Measurements from ENCODE around the gene KLK1.
"Not testable (repeated sequence)": the region's sequence is repeated elsewhere in the genome, so short reads cannot be mapped to it uniquely, and the experiment has no call there.

Gene KLK1

DNA sequence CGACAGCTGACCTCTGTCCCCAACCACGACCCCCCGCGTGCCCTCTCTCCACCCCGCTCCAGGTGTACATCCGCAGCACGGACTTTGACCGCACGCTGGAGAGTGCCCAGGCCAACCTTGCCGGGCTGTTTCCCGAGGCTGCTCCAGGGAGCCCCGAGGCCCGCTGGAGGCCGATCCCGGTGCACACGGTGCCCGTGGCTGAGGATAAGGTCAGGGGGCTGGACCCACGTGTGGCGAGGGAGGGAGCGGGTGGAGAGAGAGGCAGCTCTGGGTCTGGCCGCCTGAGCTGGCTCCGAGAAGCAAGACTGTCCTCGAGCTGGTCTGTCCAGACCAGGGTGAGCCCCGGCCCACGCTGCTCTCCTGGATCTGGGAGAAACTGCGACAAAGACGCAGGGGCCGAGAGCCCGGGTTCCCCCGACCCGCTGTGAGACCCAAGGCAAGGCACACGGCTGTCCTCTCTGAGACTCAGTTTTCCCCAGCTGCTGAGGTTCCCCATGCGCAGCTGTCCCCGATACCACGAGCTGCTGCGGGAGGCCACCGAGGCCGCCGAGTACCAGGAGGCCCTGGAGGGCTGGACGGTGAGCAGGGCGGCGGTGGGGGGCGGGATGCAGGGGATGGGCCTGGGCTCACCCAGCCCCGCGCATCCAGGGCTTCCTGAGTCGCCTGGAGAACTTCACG, 31.9 kb downstream of the KLK1 start:
- no peak for DNase-seq

DNA sequence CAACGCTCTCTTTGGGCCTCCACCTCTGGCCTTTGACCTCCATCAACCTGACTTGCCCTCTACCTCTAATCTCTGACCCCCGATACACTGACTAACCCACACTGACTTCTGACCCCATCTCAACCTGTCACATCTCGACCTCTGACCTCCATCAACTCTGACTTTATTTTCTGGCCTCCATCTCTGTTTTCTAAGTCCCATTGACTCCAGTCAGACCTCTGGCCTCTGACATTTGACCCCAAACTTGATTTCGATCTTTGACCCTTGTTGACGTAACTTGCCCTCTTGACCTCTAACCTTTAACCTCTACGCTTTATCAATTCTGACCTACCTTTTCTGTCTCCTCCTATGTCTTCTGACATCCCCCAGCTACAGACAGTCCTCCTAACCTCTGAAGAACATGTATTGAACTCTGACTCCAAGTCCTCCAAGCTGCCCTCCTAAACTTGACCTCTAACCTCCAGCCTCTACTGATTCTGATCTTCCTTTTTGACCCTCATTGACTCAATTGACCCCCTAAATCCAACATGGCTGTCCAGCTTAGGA, 32.6 kb downstream of the KLK1 start:
- DNase-seq, result no peak

DNA sequence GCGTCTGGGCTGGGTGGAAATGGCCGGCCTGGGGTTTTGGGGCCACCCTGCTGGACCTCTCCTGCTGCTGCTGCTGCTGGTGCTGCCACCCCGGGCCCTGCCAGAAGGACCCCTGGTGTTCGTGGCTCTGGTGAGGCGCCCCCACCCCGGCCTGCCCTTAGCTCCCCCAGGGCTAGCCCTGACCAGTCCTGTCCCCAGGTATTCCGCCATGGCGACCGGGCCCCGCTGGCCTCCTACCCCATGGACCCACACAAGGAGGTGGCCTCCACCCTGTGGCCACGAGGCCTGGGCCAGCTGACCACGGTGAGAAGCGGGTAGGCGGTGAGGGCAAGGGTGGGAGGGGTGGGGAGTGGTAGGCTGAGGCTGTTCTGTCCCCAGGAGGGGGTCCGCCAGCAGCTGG, 33.2 kb downstream of the KLK1 start, which contains the start of gene ACP4:
ACP4 (plus strand) TSS at position 20 of the 400 bp plus-strand sequence; CDS start at position 20, 0 bp downstream.
- no peak for DNase-seq

DNA sequence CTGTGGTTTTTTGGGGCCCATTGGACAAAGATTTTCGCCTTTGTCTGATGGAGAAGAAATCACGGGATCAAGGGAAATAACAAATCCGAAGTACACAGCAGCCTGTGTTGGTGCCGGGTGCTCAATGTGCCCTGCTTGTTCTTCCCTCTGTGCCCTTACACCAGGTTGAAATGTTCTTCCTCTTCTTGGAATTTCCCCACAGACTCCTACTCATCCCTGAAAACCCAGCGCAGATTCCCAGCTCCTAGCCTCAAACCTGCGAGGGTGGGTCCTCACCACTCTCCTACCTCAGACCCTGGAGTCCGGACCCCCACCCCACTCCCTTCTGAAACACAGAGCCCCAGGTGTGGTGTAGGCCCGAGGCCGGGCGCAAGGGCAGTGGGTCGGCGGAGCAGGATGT, 38.3 kb downstream of the KLK1 start:
- no peak for DNase-seq

DNA sequence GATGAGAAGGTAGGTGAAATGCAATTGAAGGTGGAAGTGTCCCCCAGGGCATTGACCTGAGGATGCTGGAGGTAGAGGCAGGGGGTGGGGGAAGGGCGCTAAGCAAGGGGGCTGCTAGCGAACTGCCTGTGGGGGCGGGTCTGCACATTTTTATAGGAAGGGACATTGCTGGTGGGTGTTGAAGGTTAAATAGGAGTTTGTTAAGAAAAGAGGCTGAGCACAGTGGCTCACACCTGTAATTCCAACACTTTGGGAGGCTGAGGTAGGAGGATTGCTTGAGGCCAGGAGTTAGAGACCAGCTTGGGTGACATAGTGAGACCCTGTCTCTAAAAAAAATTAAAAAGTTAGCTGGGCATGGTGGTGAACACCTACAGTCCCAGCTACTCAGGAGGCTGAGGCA, 38.9 kb downstream of the KLK1 start:
- DNase-seq, result no peak

DNA sequence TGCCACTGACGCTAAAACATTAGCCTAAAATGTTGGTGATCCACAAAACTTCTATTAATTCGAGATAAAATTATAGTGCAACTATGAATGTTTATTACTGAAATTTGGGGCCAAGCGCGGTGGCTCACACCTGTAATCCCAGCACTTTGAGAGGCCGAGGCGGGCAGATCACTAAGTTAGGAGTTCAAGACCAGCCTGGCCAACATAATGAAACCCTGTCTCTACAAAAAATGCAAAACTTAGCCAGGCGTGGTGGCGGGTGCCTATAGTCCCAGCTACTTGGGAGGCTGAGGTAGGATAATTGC, 39.8 kb downstream of the KLK1 start:
- DNase-seq, result not testable (repeated sequence)

DNA sequence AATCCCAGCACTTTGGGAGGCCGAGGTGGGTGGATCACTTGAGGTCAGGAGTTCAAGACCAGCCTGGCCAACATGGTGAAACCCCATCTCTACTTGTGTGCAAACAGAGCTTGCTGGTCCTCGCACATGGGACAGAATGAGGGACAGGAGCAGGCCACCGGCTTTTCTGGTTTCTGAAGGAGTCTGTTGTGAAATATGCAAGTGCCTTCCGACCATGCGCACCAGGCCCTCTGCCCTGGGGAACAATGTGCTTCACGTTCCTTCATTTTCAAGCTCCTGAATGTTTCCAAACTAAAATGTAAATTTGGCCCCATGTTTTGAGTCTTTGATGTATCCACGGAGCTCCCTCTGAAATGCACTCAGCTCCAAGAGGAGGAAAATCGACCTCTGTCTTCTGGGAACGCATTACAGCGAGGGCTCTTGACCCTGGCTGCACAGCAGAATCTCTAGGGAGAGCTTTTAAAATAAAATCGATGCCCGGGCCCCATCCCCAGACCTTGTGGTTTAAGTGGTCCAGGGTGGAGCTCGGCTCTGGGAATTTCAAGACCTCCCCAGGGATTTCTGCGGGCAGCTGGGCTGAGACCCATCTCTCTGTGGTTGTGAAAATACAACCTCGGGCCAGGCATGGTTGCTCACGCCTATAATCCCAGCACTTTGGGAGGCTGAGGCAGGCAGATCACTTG, 42.7 kb downstream of the KLK1 start:
- DNase-seq, result no peak

DNA sequence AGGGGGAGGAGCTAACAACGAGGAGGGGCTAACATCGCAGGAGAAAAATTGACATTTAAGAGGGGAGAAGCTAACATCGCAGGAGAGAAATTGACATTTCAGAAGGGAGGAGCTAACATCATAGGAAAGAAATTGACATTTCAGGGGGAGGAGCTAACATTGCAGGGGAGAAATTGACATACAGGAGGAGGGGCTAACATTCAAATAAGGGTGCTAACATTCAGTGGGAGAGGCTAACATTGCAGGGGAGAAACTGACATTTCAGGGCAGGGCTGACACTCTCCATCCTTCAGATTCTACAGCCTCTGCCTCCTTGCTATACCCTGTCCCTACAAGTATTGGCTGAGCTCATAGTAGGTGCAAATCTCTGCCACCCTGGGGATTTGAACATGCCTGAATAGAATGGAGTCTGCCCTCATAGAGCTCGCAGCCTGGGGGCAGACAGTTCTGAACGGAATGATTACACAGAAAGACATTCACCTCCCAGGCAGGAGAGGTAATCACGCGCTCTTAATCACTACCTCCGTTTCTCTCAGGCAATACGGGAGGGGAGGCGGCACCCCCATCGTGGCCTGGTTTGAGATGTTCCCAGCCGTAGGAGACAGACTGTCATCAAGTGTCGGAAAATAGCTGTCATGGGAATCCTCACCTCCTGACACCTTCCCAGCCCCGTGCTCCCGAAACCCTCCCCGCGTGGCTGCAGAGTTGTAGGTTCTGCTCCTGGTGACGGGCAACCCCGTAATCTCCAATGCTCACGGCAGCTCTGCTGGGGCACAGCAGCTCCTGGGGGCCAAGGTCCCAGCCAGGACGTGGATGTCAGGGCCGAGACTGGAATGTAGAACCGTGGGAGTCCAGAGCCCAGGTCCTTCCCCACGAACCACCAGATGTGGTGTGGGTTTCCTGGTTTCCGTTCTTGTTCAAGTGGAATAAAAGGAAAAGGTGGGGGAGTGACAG, 43.8 kb downstream of the KLK1 start:
- no peak for DNase-seq

DNA sequence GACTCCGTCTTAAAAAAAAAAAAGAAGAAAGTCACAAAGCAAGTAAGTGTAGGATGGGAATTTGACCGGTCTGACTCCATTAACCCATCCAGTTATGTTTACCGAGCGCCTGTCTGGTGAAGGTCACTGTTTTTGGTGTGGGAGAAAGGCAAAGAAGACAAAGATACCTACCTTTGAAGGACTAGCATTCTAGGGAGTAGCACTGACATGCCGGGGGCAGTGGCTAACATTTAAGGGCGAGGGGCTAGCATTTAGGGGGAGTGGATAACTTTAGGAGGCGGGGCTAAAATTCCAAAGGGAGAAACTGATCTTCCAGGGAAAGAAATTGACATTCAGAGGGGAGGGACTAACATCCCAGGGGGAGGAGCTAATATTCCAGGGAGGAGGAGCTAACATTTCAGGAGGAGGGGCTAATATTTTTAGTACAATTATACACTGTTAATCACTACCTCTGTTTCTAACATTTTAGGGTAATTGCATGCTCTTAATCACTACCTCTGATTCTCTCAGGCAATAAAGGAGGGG, 44.6 kb downstream of the KLK1 start:
- no peak for DNase-seq

DNA sequence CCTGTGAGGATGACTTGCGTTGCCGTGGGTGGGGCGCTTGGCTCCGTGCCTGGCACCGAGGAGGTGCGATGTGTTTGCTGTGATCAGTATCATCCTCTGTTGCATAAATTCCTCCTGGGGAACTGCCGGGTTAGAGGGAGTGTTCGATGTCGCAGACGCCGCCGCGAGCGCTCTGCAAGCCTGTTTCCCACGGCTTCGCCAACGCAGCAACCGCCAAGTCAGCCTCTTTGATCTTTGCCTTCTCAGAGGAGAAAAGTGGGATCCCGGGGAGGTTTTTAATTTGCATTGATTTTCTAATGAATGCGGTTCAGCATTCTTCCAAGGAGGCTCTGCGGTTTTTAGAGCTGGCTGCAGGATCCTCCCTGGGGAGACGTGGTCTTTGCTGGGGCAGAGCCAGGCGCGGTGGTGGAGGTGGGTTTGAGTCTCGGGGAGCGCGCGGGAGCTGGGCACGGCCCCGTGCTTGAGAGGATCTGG, 45.7 kb downstream of the KLK1 start:
- DNase-seq, result peak; percentile 50

DNA sequence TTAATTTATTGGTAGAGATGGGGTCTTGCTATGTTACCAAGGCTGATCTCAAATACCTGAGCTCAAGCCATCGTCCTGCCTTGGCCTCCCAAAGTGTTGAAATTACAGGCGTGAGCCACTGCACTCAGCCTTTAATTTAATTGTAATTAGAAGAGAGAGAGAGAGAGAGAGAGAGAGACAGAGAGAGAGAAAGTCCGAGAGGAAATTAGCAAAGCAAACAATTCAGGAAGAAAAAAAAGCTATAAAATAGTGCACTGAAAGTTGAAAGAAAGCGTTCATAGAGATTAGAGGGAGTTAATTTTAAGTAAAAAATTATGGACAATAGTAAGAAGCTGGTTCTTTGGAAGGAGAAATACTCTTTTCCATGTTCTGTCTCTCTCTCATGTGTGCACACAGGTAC, 46.3 kb downstream of the KLK1 start:
- DNase-seq, result no peak

DNA sequence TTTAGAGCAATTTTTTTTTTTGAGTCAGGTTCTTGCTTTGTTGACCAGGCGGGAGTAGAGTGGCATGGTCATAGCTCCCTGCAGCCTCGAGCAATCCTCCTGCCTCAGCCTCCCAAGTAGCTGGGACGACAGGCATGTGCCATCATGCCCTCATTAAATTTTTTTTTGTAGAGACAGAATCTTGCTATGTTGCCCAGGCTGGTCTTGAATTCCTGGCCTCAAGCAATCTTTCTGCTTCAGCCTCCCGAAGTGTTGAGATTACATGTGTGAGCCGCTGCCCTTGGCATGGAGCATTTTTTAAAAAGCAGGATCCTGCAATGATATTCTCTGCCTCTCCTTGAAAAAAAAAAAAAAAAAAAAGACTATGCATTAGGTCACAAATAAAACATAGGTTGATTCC, 47.5 kb downstream of the KLK1 start:
- DNase-seq, result no peak

DNA sequence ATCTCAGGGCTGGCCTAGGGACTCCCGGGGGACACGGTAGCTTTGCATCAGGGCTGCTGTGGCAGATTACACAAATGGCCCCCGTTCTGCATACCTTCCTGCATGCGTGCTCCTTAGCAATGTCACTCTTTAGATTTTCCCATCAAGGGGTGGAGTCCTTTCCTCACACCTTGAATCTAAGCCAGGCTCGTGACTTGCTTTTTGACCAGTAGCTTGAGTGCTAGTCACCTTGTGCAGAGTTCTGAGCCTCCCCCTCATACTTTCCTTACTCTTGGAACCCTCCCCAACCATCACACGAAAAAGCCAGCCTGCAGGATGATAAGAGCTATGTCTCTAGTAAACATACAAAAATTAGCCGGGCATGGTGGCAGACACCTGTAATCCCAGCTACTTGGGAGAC, 50.1 kb downstream of the KLK1 start:
- DNase-seq, result not testable (repeated sequence)

DNA sequence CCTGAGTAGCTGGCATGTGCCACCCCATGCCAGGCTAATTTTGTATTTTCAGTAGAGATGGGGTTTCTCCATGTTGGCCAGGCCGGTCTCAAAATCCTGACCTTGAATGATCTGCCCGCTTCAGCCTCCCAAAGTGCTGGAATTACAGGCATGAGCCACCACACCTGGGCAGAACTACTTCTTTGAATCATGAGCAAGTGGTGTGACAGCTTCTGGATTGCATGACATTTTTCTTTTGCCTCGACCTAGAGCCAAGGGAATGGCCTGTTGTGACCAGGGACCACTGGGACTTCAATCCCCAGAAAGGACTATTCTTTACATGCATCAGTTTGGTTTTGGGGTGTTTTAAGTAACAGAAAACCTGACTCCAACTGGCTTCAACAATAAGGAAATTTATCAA, 50.7 kb downstream of the KLK1 start:
- DNase-seq, result not testable (repeated sequence)

DNA sequence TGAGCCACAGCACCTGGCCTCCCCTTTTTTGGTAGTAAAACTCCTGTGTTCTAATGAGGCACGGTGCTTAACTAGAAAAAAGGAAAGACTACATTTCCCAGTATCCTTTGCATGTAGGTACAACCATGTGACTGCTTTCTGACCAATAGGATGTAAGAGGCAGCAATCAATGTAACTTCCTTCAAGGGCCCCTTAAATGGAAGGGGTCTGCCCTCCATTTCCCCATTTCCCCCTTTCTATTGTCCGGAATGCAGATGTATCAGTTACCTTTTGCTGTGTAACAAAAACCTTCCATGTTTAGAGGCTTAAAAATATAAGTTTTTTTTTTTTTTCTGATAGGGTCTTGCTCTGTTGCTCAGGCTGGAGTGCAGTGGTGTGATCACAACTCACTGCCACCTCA, 51.1 kb downstream of the KLK1 start:
- DNase-seq, result peak; percentile 61

DNA sequence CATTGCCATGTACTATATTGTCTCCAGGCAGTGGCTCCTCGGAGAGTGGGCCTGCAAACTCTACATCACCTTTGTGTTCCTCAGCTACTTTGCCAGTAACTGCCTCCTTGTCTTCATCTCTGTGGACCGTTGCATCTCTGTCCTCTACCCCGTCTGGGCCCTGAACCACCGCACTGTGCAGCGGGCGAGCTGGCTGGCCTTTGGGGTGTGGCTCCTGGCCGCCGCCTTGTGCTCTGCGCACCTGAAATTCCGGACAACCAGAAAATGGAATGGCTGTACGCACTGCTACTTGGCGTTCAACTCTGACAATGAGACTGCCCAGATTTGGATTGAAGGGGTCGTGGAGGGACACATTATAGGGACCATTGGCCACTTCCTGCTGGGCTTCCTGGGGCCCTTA, 52.7 kb downstream of the KLK1 start:
- no peak for DNase-seq

DNA sequence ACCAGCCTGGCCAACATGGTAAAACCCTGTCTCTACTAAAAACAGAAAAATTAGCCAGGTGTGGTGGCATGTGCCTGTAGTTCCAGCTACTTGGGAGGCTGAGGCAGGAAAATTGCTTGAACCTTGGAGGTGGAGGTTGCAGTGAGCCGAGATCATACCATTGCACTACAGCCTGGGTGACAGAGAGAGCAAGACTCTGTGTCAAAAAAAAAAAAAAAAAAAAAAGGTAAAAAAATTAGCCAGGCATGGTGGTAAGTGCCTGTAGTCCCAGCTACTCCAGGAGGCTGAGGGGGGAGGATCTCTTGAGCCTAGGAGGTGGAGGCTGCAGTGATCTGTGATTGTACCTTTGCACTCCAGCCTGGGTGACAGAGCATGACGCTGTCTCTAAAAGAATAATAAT, 53.4 kb downstream of the KLK1 start, which contains the start of gene GPR32:
GPR32 (plus strand) TSS at position 301 of the 400 bp plus-strand sequence. CDS start 137 bp downstream, outside the sequence.
- DNase-seq, result not testable (repeated sequence)

All from OCI-M1 (cell line).